Measurements from ENCODE around the gene ATP4A. TPM values are rescaled to one million over a fixed set of nuclear protein-coding genes. Genes with fewer than 3 reads are reported as not detected.
"Not testable (repeated sequence)": the region's sequence is repeated elsewhere in the genome, so short reads cannot be mapped to it uniquely, and the experiment has no call there.

Gene ATP4A
- total and polyA plus RNA-seq, 8 donors: not detected

DNA sequence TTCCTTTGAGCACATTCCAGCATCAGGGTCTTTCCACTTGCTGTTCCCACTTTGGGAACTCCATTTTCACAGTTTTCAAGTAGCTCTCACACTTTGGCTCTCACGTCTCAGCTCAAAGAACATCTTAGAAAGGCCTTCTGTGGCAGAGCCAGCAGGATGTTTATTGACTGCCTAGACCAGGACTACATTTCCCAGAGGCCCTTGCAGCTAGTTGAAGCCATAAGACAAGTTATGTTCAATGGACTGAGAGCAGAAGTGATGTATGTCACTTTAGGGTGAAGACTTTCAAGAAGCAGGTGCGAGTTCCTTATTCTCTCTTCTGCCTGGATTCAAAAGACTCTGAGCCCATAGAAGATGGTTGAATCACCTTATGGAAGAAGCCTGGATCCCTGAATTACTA lies 44.8 kb upstream of the ATP4A start:
- H3K27me3 ChIP-seq: no peaks in the 10 kb centered on the region
- DNase-seq (no peak), ATAC-seq (no peak)
- H3K4me1 ChIP-seq: peaks cover 4 to 10% of the 10 kb centered on the region in 2 donors
- no peak overlapping the region for H3K27ac ChIP-seq
- intact Hi-C loops (cut with DNase I): no loop called here
- TF ChIP-seq, protein P1, sequence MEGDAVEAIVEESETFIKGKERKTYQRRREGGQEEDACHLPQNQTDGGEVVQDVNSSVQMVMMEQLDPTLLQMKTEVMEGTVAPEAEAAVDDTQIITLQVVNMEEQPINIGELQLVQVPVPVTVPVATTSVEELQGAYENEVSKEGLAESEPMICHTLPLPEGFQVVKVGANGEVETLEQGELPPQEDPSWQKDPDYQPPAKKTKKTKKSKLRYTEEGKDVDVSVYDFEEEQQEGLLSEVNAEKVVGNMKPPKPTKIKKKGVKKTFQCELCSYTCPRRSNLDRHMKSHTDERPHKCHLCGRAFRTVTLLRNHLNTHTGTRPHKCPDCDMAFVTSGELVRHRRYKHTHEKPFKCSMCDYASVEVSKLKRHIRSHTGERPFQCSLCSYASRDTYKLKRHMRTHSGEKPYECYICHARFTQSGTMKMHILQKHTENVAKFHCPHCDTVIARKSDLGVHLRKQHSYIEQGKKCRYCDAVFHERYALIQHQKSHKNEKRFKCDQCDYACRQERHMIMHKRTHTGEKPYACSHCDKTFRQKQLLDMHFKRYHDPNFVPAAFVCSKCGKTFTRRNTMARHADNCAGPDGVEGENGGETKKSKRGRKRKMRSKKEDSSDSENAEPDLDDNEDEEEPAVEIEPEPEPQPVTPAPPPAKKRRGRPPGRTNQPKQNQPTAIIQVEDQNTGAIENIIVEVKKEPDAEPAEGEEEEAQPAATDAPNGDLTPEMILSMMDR (IDR thresholded peaks at IDR 0.05): no peak
- peaks cover 0 to 16% of the 10 kb centered on the region in 2 donors for H3K9me3 ChIP-seq
- no peaks in the 10 kb centered on the region for H3K36me3 ChIP-seq
- no peak overlapping the region for H3K4me3 ChIP-seq

DNA sequence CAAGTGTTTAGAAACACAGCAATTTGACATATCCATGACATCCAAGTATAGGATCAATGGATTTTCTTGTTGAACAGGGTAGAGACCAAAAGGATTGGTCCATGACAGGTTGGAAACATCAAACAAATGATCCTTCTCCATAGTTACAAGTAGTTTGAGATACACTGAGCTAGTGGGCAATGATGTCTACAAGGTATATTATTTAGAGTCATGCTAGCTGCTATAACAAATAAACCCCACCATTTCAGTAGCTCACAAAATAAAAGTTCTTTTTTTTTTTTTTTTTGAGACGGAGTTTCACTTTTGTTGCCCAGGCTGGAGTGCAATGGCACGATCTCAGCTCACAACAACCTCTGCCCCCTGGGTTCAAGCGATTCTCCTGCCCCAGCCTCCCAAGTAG lies 44.2 kb upstream of the ATP4A start:
- Histone ChIP-seq H3K27me3 (no peaks in the 10 kb centered on the region), H3K27ac (no peak overlapping the region), H3K36me3 (no peaks in the 10 kb centered on the region), H3K9me3 (peaks cover 0 to 16% of the 10 kb centered on the region in 2 donors), H3K4me3 (no peak overlapping the region), H3K4me1 (peaks cover 0 to 5% of the 10 kb centered on the region in 2 donors)
- TF ChIP-seq, protein P1 (IDR thresholded peaks at IDR 0.05): no peak
- DNase-seq: no peak
- ATAC-seq: no peak
- intact Hi-C loops (cut with DNase I): no loop called here

DNA sequence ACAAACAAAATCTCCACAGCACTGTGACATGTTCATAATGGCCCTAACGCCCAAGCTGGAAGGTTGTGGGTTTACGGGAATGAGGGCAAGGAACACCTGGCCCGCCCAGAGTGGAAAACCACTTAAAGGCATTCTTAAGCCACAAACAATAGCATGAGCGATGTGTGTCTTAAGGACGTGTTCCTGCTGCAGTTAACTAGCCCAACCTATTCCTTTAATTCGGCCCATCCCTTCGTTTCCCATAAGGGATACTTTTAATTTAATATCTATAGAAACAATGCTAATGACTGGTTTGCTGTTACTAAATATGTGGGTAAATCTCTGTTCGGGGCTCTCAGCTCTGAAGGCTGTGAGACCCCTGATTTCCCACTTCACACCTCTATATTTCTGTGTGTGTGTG lies 43.7 kb upstream of the ATP4A start:
- H3K36me3 ChIP-seq; H3K27ac ChIP-seq; DNase-seq; H3K27me3 ChIP-seq; intact Hi-C loops (cut with DNase I); ATAC-seq; H3K4me3 ChIP-seq; H3K4me1 ChIP-seq: not testable (repeated sequence)
- peaks cover 0 to 16% of the 10 kb centered on the region in 2 donors for H3K9me3 ChIP-seq

DNA sequence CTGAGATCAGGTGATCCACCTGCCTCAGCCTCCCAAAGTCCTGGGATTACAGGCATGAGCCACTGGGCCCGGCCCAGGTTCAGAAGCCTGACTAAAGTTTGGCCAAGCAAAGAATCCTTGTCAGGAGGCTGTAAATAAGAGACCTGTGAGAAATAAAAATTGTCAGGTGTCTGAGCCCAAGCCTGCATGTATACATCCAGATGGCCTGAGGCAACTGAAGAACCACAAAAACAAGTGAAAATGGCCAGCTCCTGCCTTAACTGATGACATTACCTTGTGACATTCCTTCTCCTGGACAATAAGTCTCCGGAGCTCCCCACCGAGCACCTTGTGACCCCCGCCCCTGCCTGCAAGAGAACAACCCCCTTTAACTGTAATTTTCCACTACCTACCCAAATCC lies 41.0 kb upstream of the ATP4A start:
- H3K4me3 ChIP-seq; DNase-seq; H3K4me1 ChIP-seq; H3K27me3 ChIP-seq; H3K27ac ChIP-seq; intact Hi-C loops (cut with DNase I); ATAC-seq; H3K36me3 ChIP-seq: not testable (repeated sequence)
- H3K9me3 ChIP-seq: peaks cover 0 to 16% of the 10 kb centered on the region in 2 donors

DNA sequence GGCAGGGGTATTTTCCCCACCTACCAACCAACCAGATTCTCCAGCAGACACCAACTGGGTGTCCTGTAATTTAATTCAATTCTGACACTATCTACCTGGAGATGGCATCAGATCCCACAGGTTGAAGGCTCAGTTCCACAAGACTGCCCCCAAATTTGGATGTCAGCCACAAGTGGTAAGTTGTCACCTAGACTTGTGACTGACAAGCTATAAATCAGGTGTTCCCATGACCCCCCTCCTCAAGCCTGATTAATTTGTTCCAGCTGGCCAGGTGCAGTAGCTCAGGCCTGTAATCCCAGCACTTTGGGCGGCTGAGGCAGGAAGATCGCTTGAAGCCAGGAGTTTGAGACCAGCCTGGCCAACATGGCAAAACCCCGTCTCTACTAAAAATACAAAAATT lies 38.5 kb upstream of the ATP4A start:
- intact Hi-C loops (cut with DNase I): no loop called here
- ATAC-seq (no peak), DNase-seq (no peak)
- peaks cover 0 to 3% of the 10 kb centered on the region in 2 donors for H3K9me3 ChIP-seq
- TF ChIP-seq, protein P1 (IDR thresholded peaks at IDR 0.05): no peak
- H3K27me3 ChIP-seq: no peaks in the 10 kb centered on the region
- no peaks in the 10 kb centered on the region for H3K4me1 ChIP-seq
- H3K4me3 ChIP-seq: no peak overlapping the region
- no peaks in the 10 kb centered on the region for H3K36me3 ChIP-seq
- H3K27ac ChIP-seq: no peak overlapping the region

DNA sequence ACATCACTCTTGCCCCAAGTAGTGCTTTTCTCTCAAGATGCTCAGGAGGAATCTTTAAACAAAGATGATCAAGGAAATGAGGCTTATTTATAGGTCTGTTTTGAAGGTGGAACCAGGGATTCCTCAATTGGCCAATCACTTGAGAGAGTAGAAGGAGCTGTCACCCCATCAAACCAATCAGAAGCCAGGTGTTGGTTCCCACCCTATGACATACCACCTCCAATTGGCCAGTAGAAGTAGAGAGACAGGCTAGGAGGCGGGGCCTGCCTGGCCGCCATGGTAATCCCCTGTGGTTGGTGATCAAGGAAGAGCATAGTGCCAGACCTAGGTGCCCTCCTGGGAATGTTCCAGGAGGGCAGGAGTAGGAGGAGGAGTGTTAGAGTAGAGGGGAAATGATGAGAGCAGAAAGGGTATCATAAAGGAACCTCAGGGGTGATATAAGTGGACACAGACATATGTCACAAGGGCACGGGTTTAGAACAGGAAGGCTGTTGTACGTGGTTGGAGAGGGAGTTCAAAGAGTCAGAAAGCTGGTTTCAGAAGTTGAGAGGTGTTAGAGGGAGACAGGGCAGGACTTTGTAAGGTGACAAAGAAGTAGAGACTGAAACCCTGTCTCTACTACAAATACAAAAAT lies 33.0 kb upstream of the ATP4A start:
- intact Hi-C loops (cut with DNase I): no loop called here
- DNase-seq: no peak

More for the DNA sequence above, 33.0 kb upstream of the ATP4A start:
- Histone ChIP-seq H3K36me3 (no peaks in the 10 kb centered on the region), H3K27me3 (peaks cover 0 to 28% of the 10 kb centered on the region in 2 donors), H3K27ac (no peak overlapping the region), H3K4me3 (no peak overlapping the region), H3K4me1 (no peaks in the 10 kb centered on the region), H3K9me3 (no peaks in the 10 kb centered on the region)
- ATAC-seq: no peak
- TF ChIP-seq, protein P1 (IDR thresholded peaks at IDR 0.05): no peak

Measured in left lung (tissue), 10 donors.